HepG2 (cell line): ENCODE results near the gene RECQL5. TPM values are rescaled to one million over a fixed set of nuclear protein-coding genes. Genes with fewer than 3 reads are reported as not detected.

ENCODE experiments used
- ATRX ChIP-seq: sonication (generic); formaldehyde crosslinking; IDR thresholded peaks from 2 replicates; pipeline ENCODE4 v1.4.0; 2020; ENCODE audit warnings: missing genetic modification reagents, borderline replicate concordance
- GTF3A ChIP-seq: sonication (generic); formaldehyde crosslinking; conservative IDR thresholded peaks from 2 replicates; pipeline ENCODE4 v1.4.0; 2020; ENCODE audit warnings: mild to moderate bottlenecking, missing genetic modification reagents
- KLF13 ChIP-seq: sonication (generic); formaldehyde crosslinking; IDR thresholded peaks from 2 replicates; pipeline ENCODE4 v1.4.0; 2020; ENCODE audit warnings: mild to moderate bottlenecking, missing genetic modification reagents
- PPARG ChIP-seq: conservative IDR thresholded peaks from 2 replicates; pipeline ENCODE4 v1.6.1; 2016; ENCODE audit warnings: missing biosample characterization, missing genetic modification reagents
- REPIN1 ChIP-seq: sonication (generic); formaldehyde crosslinking; IDR thresholded peaks from 2 replicates; pipeline ENCODE4 v1.8.0; 2022; ENCODE audit warnings: missing genetic modification reagents, low read depth, mild to moderate bottlenecking, borderline replicate concordance
- SOX5 ChIP-seq: IDR thresholded peaks from 2 replicates; pipeline ENCODE4 v1.6.1; 2016; ENCODE audit warnings: borderline replicate concordance
- STAG1 ChIP-seq: sonication (generic); formaldehyde crosslinking; IDR thresholded peaks from 2 replicates; pipeline ENCODE4 v1.4.0; 2020; ENCODE audit warnings: missing genetic modification reagents
- ZBTB42 ChIP-seq: sonication (generic); formaldehyde crosslinking; IDR thresholded peaks from 2 replicates; pipeline ENCODE4 v1.5.0; 2020; ENCODE audit warnings: mild to moderate bottlenecking, missing genetic modification reagents
- ZNF772 ChIP-seq: sonication (generic); formaldehyde crosslinking; IDR thresholded peaks from 2 replicates; pipeline ENCODE4 v1.5.0; 2020; ENCODE audit warnings: mild to moderate bottlenecking, missing genetic modification reagents
- polyA plus RNA-seq, 8 experiments: library from polyadenylated mRNA; depleted of rRNA in 3 of 8; stranded (reverse) in 7 of 8; unstranded in 1 of 8; fragments of >200 nt; fragmentation: Illumina TruSeq in 4 of 8; extraction: Trizol in 4 of 8; gene quantifications; 2 replicates each; pipeline versions ENCODE4 v1.2.1 to v1.2.3, GENCODE V29; 2011 to 2016; ENCODE audit warnings: low read depth in 4 of 8, missing spikeins in 1 of 8, mixed read lengths in 1 of 8; ENCODE audit not compliant: insufficient read depth in 1 of 8
- total RNA-seq, 5 experiments: library from RNA; depleted of rRNA; stranded (reverse); fragments of >200 nt; fragmentation: Illumina TruSeq; extraction: Trizol; gene quantifications; 2 replicates each; pipeline ENCODE4 v1.2.3, GENCODE V29; 2016; ENCODE audit warnings: low read depth in 1 of 5
- TF ChIP-seq, protein P1 (sequence below): sonication (generic); formaldehyde crosslinking; conservative IDR thresholded peaks from 2 replicates; pipeline ENCODE4 v1.8.0; 2022; ENCODE audit warnings: missing genetic modification reagents
- TF ChIP-seq, protein P2 (sequence below): IDR thresholded peaks from 2 replicates; pipeline ENCODE4 v1.6.1; 2018; ENCODE audit warnings: missing genetic modification reagents
- TF ChIP-seq, protein P3 (sequence below): sonication (generic); formaldehyde crosslinking; IDR thresholded peaks from 2 replicates; pipeline ENCODE4 v1.4.0; 2020; ENCODE audit warnings: mild to moderate bottlenecking, missing genetic modification reagents
- TF ChIP-seq, protein P4 (sequence below): sonication (generic); formaldehyde crosslinking; IDR thresholded peaks from 2 replicates; pipeline ENCODE4 v1.5.0; 2020; ENCODE audit warnings: missing genetic modification reagents, mild to moderate bottlenecking, borderline replicate concordance
- TF ChIP-seq, protein P5 (sequence below): sonication (generic); formaldehyde crosslinking; IDR thresholded peaks from 2 replicates; pipeline ENCODE4 v1.5.0; 2020; ENCODE audit warnings: mild to moderate bottlenecking, missing genetic modification reagents, borderline replicate concordance
- TF ChIP-seq, protein P6 (sequence below): sonication (generic); formaldehyde crosslinking; IDR thresholded peaks from 2 replicates; pipeline ENCODE4 v1.9.0; 2021; ENCODE audit warnings: missing genetic modification reagents, borderline replicate concordance
- TF ChIP-seq, protein P7 (sequence below): IDR thresholded peaks from 2 replicates; pipeline ENCODE4 v1.6.1; 2016; ENCODE audit warnings: low read depth, borderline replicate concordance

Gene RECQL5
- total and polyA plus RNA-seq, 2 of the 13 experiments (the other 11 are each of a cell fraction or from before 2014, with no cell fraction given), result 27.7 to 32.0 TPM

DNA sequence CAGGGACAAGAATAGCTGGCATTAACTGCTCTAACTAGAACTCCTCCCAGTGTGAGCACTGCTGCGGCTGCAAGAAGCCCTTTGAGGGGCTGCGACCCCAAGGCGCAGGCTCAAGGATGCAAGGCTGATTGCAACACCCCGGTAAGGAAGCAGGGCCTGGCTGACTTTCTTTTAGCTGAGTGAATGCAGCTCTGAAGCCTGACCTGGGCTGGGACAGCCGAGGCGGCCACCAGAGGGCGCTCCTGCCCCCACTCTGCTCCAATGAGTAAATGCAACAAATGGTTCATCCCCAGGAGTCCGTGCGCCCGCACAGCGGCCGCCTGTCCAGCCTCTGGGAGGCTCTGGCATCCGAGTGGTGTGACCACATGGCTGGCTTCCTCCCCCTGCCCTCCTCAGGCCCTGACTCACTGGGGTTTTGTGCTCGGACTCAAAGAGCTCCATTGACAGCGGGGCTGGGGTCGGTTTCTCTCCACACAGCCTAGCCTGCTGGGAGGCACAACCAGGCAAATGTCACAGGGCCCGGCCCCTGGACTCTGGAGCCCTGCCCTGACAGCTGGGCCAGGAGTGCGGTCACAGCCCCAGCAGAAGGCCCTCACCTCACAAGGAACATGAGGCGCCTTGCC, 34.0 kb downstream of the RECQL5 start, which contains the start of gene SMIM5 (continued):
- TF ChIP-seq ZBTB42 (no peak), SOX5 (CRISPR knock-in tag) (0 out of 2 replicates have a peak, but pooled peaks have one; percentile 14), GTF3A (CRISPR knock-in tag) (no peak), ZNF772 (CRISPR knock-in tag) (peak; percentile 78; the same call in 1 of the 2 replicates), REPIN1 (CRISPR knock-in tag) (peak; percentile 56; the same call in 1 of the 2 replicates), ATRX (CRISPR knock-in tag) (no peak), PPARG (CRISPR knock-in tag) (no peak), STAG1 (CRISPR knock-in tag) (peak; percentile 79), KLF13 (no peak)
- TF ChIP-seq, protein P1, sequence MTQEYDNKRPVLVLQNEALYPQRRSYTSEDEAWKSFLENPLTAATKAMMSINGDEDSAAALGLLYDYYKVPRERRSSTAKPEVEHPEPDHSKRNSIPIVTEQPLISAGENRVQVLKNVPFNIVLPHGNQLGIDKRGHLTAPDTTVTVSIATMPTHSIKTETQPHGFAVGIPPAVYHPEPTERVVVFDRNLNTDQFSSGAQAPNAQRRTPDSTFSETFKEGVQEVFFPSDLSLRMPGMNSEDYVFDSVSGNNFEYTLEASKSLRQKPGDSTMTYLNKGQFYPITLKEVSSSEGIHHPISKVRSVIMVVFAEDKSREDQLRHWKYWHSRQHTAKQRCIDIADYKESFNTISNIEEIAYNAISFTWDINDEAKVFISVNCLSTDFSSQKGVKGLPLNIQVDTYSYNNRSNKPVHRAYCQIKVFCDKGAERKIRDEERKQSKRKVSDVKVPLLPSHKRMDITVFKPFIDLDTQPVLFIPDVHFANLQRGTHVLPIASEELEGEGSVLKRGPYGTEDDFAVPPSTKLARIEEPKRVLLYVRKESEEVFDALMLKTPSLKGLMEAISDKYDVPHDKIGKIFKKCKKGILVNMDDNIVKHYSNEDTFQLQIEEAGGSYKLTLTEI, result no peak
- TF ChIP-seq, protein P2, sequence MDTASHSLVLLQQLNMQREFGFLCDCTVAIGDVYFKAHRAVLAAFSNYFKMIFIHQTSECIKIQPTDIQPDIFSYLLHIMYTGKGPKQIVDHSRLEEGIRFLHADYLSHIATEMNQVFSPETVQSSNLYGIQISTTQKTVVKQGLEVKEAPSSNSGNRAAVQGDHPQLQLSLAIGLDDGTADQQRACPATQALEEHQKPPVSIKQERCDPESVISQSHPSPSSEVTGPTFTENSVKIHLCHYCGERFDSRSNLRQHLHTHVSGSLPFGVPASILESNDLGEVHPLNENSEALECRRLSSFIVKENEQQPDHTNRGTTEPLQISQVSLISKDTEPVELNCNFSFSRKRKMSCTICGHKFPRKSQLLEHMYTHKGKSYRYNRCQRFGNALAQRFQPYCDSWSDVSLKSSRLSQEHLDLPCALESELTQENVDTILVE (CRISPR knock-in tag), result no peak
- TF ChIP-seq, protein P3, sequence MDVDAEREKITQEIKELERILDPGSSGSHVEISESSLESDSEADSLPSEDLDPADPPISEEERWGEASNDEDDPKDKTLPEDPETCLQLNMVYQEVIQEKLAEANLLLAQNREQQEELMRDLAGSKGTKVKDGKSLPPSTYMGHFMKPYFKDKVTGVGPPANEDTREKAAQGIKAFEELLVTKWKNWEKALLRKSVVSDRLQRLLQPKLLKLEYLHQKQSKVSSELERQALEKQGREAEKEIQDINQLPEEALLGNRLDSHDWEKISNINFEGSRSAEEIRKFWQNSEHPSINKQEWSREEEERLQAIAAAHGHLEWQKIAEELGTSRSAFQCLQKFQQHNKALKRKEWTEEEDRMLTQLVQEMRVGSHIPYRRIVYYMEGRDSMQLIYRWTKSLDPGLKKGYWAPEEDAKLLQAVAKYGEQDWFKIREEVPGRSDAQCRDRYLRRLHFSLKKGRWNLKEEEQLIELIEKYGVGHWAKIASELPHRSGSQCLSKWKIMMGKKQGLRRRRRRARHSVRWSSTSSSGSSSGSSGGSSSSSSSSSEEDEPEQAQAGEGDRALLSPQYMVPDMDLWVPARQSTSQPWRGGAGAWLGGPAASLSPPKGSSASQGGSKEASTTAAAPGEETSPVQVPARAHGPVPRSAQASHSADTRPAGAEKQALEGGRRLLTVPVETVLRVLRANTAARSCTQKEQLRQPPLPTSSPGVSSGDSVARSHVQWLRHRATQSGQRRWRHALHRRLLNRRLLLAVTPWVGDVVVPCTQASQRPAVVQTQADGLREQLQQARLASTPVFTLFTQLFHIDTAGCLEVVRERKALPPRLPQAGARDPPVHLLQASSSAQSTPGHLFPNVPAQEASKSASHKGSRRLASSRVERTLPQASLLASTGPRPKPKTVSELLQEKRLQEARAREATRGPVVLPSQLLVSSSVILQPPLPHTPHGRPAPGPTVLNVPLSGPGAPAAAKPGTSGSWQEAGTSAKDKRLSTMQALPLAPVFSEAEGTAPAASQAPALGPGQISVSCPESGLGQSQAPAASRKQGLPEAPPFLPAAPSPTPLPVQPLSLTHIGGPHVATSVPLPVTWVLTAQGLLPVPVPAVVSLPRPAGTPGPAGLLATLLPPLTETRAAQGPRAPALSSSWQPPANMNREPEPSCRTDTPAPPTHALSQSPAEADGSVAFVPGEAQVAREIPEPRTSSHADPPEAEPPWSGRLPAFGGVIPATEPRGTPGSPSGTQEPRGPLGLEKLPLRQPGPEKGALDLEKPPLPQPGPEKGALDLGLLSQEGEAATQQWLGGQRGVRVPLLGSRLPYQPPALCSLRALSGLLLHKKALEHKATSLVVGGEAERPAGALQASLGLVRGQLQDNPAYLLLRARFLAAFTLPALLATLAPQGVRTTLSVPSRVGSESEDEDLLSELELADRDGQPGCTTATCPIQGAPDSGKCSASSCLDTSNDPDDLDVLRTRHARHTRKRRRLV (CRISPR knock-in tag), result no peak
- TF ChIP-seq, protein P4, sequence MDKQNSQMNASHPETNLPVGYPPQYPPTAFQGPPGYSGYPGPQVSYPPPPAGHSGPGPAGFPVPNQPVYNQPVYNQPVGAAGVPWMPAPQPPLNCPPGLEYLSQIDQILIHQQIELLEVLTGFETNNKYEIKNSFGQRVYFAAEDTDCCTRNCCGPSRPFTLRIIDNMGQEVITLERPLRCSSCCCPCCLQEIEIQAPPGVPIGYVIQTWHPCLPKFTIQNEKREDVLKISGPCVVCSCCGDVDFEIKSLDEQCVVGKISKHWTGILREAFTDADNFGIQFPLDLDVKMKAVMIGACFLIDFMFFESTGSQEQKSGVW (CRISPR knock-in tag), result no peak
- TF ChIP-seq, protein P5, sequence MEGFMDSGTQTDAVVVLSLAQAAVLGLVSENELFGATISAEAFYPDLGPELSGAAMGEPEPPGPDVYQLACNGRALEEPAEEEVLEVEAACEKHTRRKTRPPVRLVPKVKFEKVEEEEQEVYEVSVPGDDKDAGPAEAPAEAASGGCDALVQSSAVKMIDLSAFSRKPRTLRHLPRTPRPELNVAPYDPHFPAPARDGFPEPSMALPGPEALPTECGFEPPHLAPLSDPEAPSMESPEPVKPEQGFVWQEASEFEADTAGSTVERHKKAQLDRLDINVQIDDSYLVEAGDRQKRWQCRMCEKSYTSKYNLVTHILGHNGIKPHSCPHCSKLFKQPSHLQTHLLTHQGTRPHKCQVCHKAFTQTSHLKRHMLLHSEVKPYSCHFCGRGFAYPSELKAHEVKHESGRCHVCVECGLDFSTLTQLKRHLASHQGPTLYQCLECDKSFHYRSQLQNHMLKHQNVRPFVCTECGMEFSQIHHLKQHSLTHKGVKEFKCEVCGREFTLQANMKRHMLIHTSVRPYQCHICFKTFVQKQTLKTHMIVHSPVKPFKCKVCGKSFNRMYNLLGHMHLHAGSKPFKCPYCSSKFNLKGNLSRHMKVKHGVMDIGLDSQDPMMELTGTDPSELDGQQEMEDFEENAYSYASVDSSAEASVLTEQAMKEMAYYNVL (CRISPR knock-in tag), result no peak; the same call in 1 of the 2 replicates
- TF ChIP-seq, protein P6, sequence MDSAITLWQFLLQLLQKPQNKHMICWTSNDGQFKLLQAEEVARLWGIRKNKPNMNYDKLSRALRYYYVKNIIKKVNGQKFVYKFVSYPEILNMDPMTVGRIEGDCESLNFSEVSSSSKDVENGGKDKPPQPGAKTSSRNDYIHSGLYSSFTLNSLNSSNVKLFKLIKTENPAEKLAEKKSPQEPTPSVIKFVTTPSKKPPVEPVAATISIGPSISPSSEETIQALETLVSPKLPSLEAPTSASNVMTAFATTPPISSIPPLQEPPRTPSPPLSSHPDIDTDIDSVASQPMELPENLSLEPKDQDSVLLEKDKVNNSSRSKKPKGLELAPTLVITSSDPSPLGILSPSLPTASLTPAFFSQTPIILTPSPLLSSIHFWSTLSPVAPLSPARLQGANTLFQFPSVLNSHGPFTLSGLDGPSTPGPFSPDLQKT, result no peak
- TF ChIP-seq, protein P7, sequence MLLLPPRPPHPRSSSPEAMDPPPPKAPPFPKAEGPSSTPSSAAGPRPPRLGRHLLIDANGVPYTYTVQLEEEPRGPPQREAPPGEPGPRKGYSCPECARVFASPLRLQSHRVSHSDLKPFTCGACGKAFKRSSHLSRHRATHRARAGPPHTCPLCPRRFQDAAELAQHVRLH, result peak; percentile 20; the same call in 1 of the 2 replicates
